Endothelial cell of umbilical vein (primary cell): Measurements from ENCODE around the gene NR2C1. TPM values are rescaled to one million over a fixed set of nuclear protein-coding genes. Genes with fewer than 3 reads are reported as not detected.

ENCODE experiments used
- BruUV-seq: library from RNA; stranded (reverse); fragments of 400-500 nt; replicated peaks from 2 replicates; lab custom pipeline; 2021; lab: Mats Ljungman, UMichigan
- CTCF ChIA-PET: fragments of 300-600, 350-600 bp; sonication (Branson Sonifier 250); formaldehyde crosslinking; loops from one replicate; lab custom pipeline; 2021; ENCODE audit warnings: antibody characterized with exemption, inconsistent platforms; lab: Charles Lee
- POLR2A ChIA-PET: fragments of 300-600, 350-600 bp; sonication (Branson Sonifier 250); formaldehyde crosslinking; loops from one replicate; lab custom pipeline; 2021; ENCODE audit warnings: antibody characterized with exemption, inconsistent platforms; lab: Charles Lee
- DNase-seq: peaks from one replicate; pipeline ENCODE4 v3.0.0-alpha.2; 2011; ENCODE audit warnings: low read depth, low spot score
- FAIRE-seq: peaks from 2 replicates; lab custom pipeline; 2011; peaks lifted over from hg19 to GRCh38; lab: Jason Lieb, UNC
- H2AFZ ChIP-seq: 2 replicates; pipeline ENCODE4 v1.6.0; 2012; ENCODE audit warnings: low read depth, low read length, control low read depth, inconsistent platforms
- H3K27ac ChIP-seq: 2 replicates; pipeline ENCODE4 v1.5.1; 2011; ENCODE audit warnings: low read depth, mild to moderate bottlenecking, control low read depth, low read length, moderate library complexity; ENCODE audit not compliant: insufficient read depth
- H3K27me3 ChIP-seq, 2 experiments: 2 replicates each; pipeline versions ENCODE4 v1.6.0 to v1.6.1; 2011; ENCODE audit warnings: low read length in 2 of 2, mixed read lengths in 1 of 2; ENCODE audit not compliant: control insufficient read depth in 2 of 2, insufficient read depth in 2 of 2
- H3K36me3 ChIP-seq, 2 experiments: 2 replicates in 1 of 2; 3 replicates in 1 of 2; pipeline ENCODE4 v1.5.1; 2011; ENCODE audit warnings: low read length in 2 of 2, mild to moderate bottlenecking in 1 of 2, moderate library complexity in 1 of 2; ENCODE audit not compliant: control insufficient read depth in 2 of 2, insufficient read depth in 2 of 2; ENCODE audit errors: extremely low read depth in 1 of 2
- H3K4me1 ChIP-seq: 3 replicates; pipeline ENCODE4 v1.5.1; 2011; ENCODE audit warnings: mild to moderate bottlenecking, low read length; ENCODE audit not compliant: control insufficient read depth, insufficient read depth; ENCODE audit errors: extremely low read depth
- H3K4me2 ChIP-seq: 2 replicates; pipeline ENCODE4 v1.6.1; 2011; ENCODE audit warnings: low read length, control low read depth, mixed read lengths; ENCODE audit not compliant: insufficient read depth
- H3K4me3 ChIP-seq, 3 experiments: fragments of 200-600 bp in 1 of 3; sonication (generic), shearing (Covaris generic) in 1 of 3; replicated peaks in 1 of 3; 2 replicates each; pipeline ENCODE4 v1.5.1; 2011 to 2016; ENCODE audit warnings: control low read depth in 3 of 3, low read length in 3 of 3, mild to moderate bottlenecking in 2 of 3, inconsistent platforms in 1 of 3, low read depth in 1 of 3, moderate library complexity in 1 of 3; ENCODE audit not compliant: insufficient read depth in 1 of 3
- H3K79me2 ChIP-seq: 2 replicates; pipeline ENCODE4 v1.6.0; 2012; ENCODE audit warnings: low read length, inconsistent platforms; ENCODE audit not compliant: control insufficient read depth, insufficient read depth
- H3K9ac ChIP-seq: replicated peaks from 2 replicates; pipeline ENCODE3; 2011; ENCODE audit warnings: low read length, control low read depth; ENCODE audit not compliant: insufficient read depth; ENCODE audit errors: extremely low read depth
- H3K9me1 ChIP-seq: replicated peaks from 3 replicates; pipeline ENCODE4 v1.6.0; 2011; ENCODE audit warnings: mild to moderate bottlenecking, low read length; ENCODE audit not compliant: control insufficient read depth, insufficient read depth; ENCODE audit errors: extremely low read depth
- H3K9me3 ChIP-seq: replicated peaks from 2 replicates; pipeline ENCODE4 v1.5.1; 2012; ENCODE audit warnings: low read length, inconsistent platforms; ENCODE audit not compliant: control insufficient read depth, insufficient read depth
- H4K20me1 ChIP-seq: replicated peaks from 2 replicates; pipeline ENCODE3; 2011; ENCODE audit warnings: mild to moderate bottlenecking, low read length; ENCODE audit not compliant: control insufficient read depth, insufficient read depth; ENCODE audit errors: extremely low read depth
- EZH2 ChIP-seq: IDR thresholded peaks from 2 replicates; pipeline ENCODE4 v1.6.1; 2012; ENCODE audit warnings: borderline replicate concordance, low read depth, mild to moderate bottlenecking, moderate library complexity, low read length, inconsistent platforms; ENCODE audit not compliant: severe bottlenecking
- FOS ChIP-seq: IDR thresholded peaks from 2 replicates; pipeline ENCODE4 v1.6.1; 2011; ENCODE audit warnings: mild to moderate bottlenecking, low read length, moderate library complexity, borderline replicate concordance; ENCODE audit not compliant: insufficient read depth
- GATA2 ChIP-seq: IDR thresholded peaks from 2 replicates; pipeline ENCODE4 v1.7.0; 2011; ENCODE audit warnings: low read depth, mild to moderate bottlenecking, moderate library complexity, mixed read lengths, low read length; ENCODE audit not compliant: insufficient read length, insufficient read depth
- JUN ChIP-seq: IDR thresholded peaks from 2 replicates; pipeline ENCODE4 v1.6.1; 2011; ENCODE audit warnings: borderline replicate concordance, low read depth; ENCODE audit not compliant: insufficient read length, insufficient read depth
- MYC ChIP-seq: IDR thresholded peaks from one replicate; pipeline ENCODE4 v1.6.1; 2011; ENCODE audit warnings: mild to moderate bottlenecking, low read depth, low read length
- POLR2A ChIP-seq: IDR thresholded peaks from 2 replicates; pipeline ENCODE4 v1.6.1; 2012; ENCODE audit warnings: low read depth, mild to moderate bottlenecking, control low read depth, low read length
- POLR2AphosphoS5 ChIP-seq: IDR thresholded peaks from 2 replicates; pipeline ENCODE4 v1.6.1; 2012; ENCODE audit warnings: low read depth, mild to moderate bottlenecking, control low read depth, low read length, moderate library complexity; ENCODE audit not compliant: insufficient read depth
- dilution Hi-C: fragments of 300-500 bp; cut with MboI; formaldehyde crosslinking; loops from one replicate; pipeline ENCODE4 v1.15.0; 2019; ENCODE audit warnings: low sequenced_read_pairs; ENCODE audit not compliant: extremely low pct_ligation_motif_present
- intact Hi-C: fragments of 100-400 bp; cut with micrococcal nuclease; formaldehyde crosslinking; loops from one replicate; pipeline ENCODE4 v1.10.0; 2022
- polyA plus RNA-seq, 4 experiments: library from polyadenylated mRNA; depleted of rRNA in 3 of 4; stranded (reverse) in 3 of 4; unstranded in 1 of 4; fragments of >200 nt; gene quantifications; 2 replicates each; pipeline versions ENCODE4 v1.2.1 to v1.2.3, GENCODE V29; 2011 to 2012; ENCODE audit warnings: missing spikeins in 1 of 4
- total RNA-seq: library from RNA; stranded (reverse); gene quantifications from 2 replicates; pipeline ENCODE4 v1.2.3, GENCODE V29; 2021
- TF ChIP-seq, protein P1 (sequence below): IDR thresholded peaks from 2 replicates; pipeline ENCODE4 v1.6.1; 2011; ENCODE audit not compliant: insufficient read depth, insufficient read length
- TF ChIP-seq, protein P2 (sequence below), 2 donors: IDR thresholded peaks; 1 replicate in 1 of 2; 2 replicates in 1 of 2; pipeline ENCODE4 v1.5.1; 2011; ENCODE audit warnings: low read length in 2 of 2, mild to moderate bottlenecking in 2 of 2, moderate library complexity in 2 of 2, control low read depth in 1 of 2, inconsistent platforms in 1 of 2, low read depth in 1 of 2; ENCODE audit not compliant: insufficient read depth in 1 of 2; ENCODE audit errors: extremely low read depth in 1 of 2

NR2C1 gene
- total and polyA plus RNA-seq, 2 donors (not counting 3 experiments of a cell fraction or from before 2014, with no cell fraction given) = 21.0 to 37.7 TPM

DNA sequence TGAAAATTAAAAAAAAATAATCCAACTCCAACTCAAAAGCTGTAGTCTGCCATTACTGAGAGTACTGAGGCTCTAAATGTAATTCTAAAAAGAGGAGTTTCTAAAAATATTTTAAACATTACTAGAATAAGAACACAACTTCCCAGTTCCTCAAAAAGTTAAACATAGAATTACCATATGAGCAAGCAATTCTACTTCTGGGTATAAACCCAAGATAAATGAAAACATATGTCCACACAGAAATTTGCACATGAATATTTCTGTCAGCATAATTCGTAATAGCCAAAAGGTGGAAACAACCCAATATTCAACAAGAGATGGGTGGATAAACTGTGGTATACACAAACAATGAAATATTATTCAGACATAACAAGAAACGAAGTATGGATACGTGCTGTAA is 15.0 kb upstream of the NR2C1 start:
- CTCF ChIA-PET = no interaction called here
- FAIRE-seq (no peak), DNase-seq (no peak)
- H3K9ac ChIP-seq = no peak overlapping the region
- intact Hi-C loops = no loop called here
- no peaks in the 10 kb centered on the region for H3K79me2 ChIP-seq
- H3K27ac ChIP-seq = no peak overlapping the region
- H2AFZ ChIP-seq = no peak overlapping the region
- dilution Hi-C loops = no loop called here
- no TSS peak for BruUV-seq
- H3K4me3 ChIP-seq = no peak overlapping the region
- H3K9me3 ChIP-seq = no peaks in the 10 kb centered on the region
- H3K9me1 ChIP-seq = no peaks in the 10 kb centered on the region
- no peak overlapping the region for H3K4me2 ChIP-seq
- H3K27me3 ChIP-seq = no peaks in the 10 kb centered on the region
- peaks cover 12% of the 10 kb centered on the region for H3K4me1 ChIP-seq
- no peaks in the 10 kb centered on the region for H4K20me1 ChIP-seq
- TF ChIP-seq MYC = no peak
- no peak for TF ChIP-seq POLR2AphosphoS5
- TF ChIP-seq, protein P1, sequence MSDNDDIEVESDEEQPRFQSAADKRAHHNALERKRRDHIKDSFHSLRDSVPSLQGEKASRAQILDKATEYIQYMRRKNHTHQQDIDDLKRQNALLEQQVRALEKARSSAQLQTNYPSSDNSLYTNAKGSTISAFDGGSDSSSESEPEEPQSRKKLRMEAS = no peak
- TF ChIP-seq FOS = no peak
- no peak for TF ChIP-seq GATA2
- TF ChIP-seq EZH2 = no peak
- TF ChIP-seq JUN = no peak
- TF ChIP-seq, protein P2, sequence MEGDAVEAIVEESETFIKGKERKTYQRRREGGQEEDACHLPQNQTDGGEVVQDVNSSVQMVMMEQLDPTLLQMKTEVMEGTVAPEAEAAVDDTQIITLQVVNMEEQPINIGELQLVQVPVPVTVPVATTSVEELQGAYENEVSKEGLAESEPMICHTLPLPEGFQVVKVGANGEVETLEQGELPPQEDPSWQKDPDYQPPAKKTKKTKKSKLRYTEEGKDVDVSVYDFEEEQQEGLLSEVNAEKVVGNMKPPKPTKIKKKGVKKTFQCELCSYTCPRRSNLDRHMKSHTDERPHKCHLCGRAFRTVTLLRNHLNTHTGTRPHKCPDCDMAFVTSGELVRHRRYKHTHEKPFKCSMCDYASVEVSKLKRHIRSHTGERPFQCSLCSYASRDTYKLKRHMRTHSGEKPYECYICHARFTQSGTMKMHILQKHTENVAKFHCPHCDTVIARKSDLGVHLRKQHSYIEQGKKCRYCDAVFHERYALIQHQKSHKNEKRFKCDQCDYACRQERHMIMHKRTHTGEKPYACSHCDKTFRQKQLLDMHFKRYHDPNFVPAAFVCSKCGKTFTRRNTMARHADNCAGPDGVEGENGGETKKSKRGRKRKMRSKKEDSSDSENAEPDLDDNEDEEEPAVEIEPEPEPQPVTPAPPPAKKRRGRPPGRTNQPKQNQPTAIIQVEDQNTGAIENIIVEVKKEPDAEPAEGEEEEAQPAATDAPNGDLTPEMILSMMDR (IDR thresholded peaks at IDR 0.05; ENCODE audit: extremely low read depth in 1 of 2, insufficient read depth in 1 of 2, low read depth in 1 of 2, low read length in 2 of 2) = no peak
- no peak for TF ChIP-seq POLR2A
- H3K36me3 ChIP-seq = peaks cover 3 to 8% of the 10 kb centered on the region in 2 experiments
- POLR2A ChIA-PET = no interaction called here
